SH-SY5Y (cell line): ENCODE data around the gene NLRP9.

Experiments
- GATA2 ChIP-seq: IDR thresholded peaks from 2 replicates; pipeline ENCODE4 v1.6.1; 2011; ENCODE audit warnings: mild to moderate bottlenecking, low read depth, low read length
- GATA3 ChIP-seq: IDR thresholded peaks from 2 replicates; pipeline ENCODE4 v1.6.1; 2011; ENCODE audit warnings: low read depth, mild to moderate bottlenecking, low read length, moderate library complexity

DNA sequence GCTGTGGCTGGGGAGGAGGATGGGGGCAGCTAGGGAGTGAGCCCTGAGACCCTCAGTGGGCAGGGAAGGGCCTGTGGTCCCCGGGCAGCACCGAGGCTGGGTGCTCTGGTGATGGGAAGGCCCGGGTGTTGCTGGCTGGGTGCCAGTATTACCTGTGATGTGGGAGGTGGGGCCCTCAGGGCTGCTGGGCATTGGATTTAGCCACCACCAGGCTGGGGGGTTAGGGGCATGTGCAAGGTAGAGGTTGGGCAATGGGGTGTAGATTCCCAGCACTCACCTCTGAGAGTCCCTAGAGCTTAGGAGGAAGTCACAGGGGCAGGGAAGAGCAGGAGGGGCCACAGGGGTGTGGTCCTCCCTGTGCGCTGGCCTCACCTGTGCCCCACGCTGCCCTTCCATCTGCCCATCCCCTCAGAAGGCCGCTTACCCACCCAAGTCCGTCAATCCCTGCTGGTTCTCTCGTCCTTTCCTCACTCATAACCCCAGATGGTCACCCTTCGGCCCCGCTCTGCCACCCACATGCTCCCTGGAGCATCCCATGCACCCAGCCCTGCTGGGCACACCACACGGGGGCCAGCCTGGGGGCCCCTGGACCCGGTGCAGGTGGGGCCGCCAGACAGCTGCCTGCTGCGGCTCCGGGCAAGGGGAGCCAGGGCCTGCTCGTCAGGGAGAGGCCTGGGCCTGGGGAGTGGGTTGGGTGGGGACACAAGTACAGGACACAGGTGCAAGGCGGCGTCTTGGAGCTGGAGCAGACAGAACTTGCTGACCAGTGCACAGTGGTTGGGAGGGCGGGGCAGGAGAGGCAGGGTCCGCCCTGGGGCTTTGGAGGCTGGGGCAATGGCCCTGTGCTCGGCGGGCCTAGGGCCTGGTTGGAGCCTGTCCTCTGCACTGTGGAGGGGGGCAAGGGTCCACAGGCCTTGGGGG, 50.7 kb downstream of the NLRP9 start:
- TF ChIP-seq GATA2 (no peak), GATA3 (no peak)
